NCI-H187 (cell line): ENCODE measurements around the gene SCARF1.

ENCODE experiments used
- DNase-seq, 2 experiments: peaks; one replicate each; lab custom pipeline; 2025; lab: John Stamatoyannopoulos, UW

The SCARF1 gene

GRCh38 chr17:1597861-1598342 lies 47.6 kb downstream of the SCARF1 start:
- no peak for DNase-seq

- no peak for DNase-seq
Observed at GRCh38 chr17:1593630-1593931, 52.0 kb downstream of the SCARF1 start.

GRCh38 chr17:1592751-1593629 lies 52.5 kb downstream of the SCARF1 start:
- no peak for DNase-seq

- no peak for DNase-seq
Observed at GRCh38 chr17:1591474-1592090, 54.0 kb downstream of the SCARF1 start.

DNA sequence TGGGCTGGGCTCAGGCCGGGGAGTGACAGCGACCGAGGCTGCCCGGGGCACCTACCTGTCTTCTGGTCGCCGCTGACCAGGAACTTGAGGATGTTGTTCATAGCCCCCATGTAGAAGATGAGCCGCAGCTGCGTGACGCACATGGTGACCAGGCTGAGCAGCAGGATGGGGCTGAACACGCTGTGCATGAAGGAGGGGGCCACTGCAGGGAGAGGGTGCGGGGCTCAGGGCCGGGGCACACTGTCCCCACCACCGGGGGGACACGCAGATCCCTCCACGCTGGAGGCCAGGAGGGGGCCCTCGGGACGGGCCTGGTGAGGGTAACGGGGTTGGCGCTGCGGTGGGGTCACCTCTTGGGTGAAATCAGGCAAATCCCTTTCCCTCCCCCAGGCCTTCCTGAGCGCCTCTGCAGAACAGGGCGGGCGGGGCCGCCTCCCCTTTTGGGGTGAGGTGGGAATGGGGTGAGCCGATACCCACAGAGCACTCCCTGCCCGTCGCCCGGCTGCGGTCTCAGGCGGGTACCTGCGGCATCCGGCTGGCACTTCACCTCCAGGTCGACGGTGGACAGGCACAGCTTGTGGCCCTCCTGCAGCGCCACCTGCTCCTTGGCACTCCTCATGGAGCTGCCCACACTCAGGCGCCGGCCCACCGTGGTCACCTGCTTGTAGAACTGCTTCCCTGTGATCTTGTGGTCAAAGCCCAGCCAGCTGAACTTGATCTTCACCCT lies 54.6 kb downstream of the SCARF1 start:
- no peak for DNase-seq

DNA sequence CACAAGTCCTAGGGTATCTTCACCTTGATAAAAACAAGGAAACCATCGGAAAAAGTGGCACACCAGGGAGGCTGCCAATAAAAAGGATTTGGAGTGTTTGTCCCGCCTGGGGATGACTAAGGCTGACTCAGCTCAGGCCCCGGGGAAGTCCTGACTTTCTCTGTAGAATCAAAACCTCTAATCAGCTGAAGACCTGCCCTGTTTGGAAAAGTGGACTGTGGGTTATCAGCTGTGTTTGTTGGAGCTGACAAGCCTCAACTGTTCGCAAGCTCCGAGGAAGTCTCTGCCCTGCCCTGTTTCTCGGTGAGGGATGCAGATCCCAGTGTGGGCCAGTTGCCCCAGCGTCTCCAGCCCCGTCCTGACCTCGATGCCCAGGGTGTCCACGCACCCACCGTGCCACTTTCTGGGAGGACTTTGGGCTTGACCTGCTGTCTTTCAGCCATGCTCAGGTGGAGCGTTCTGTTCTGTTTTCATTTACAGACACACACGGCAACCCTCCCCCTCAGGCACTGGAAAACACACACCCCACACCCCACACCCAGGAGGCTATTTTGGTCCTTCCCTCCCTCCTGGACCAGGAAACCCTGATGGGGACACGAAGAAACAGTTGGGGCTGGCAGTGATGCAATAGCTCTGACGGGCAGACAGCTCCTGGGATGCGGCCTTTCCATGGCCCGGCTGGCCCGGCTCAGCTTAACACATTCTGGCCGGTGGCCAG lies 55.3 kb downstream of the SCARF1 start:
- no peak for DNase-seq

GRCh38 chr17:1588821-1589585 lies 56.5 kb downstream of the SCARF1 start:
- no peak for DNase-seq

- DNase-seq, result no peak
Observed at GRCh38 chr17:1584167-1584566, 61.4 kb downstream of the SCARF1 start.
